Ishikawa (cell line): Measurements from ENCODE around the gene TBC1D30.

ENCODE experiments used
- CEBPB ChIP-seq: IDR thresholded peaks from 2 replicates; pipeline ENCODE4 v1.6.1; 2012
- CREB1 ChIP-seq: IDR thresholded peaks from 2 replicates; pipeline ENCODE4 v1.6.1; 2012; ENCODE audit warnings: low read depth
- EGR1 ChIP-seq: IDR thresholded peaks from 2 replicates; pipeline ENCODE4 v1.6.1; 2012
- EP300 ChIP-seq: IDR thresholded peaks from 2 replicates; pipeline ENCODE4 v1.6.1; 2012; ENCODE audit warnings: borderline replicate concordance
- FOXM1 ChIP-seq: IDR thresholded peaks from 2 replicates; pipeline ENCODE4 v1.6.1; 2012; ENCODE audit warnings: low read depth, borderline replicate concordance
- NFIC ChIP-seq: IDR thresholded peaks from 2 replicates; pipeline ENCODE4 v1.6.1; 2012
- RAD21 ChIP-seq: IDR thresholded peaks from 2 replicates; pipeline ENCODE4 v1.6.1; 2012; ENCODE audit warnings: low read depth
- REST ChIP-seq: IDR thresholded peaks from 2 replicates; pipeline ENCODE4 v1.6.1; 2012; ENCODE audit warnings: low read depth, mild to moderate bottlenecking
- TAF1 ChIP-seq: IDR thresholded peaks from 2 replicates; pipeline ENCODE4 v1.6.1; 2012; ENCODE audit warnings: low read depth, mild to moderate bottlenecking
- TCF12 ChIP-seq: IDR thresholded peaks from 2 replicates; pipeline ENCODE4 v1.6.1; 2012; ENCODE audit warnings: low read depth
- TEAD4 ChIP-seq: IDR thresholded peaks from 2 replicates; pipeline ENCODE4 v1.6.1; 2012
- YY1 ChIP-seq: IDR thresholded peaks from 2 replicates; pipeline ENCODE4 v1.6.1; 2012; ENCODE audit warnings: low read depth
- ZBTB7A ChIP-seq: IDR thresholded peaks from 2 replicates; pipeline ENCODE4 v1.6.1; 2012; ENCODE audit warnings: low read depth
- TF ChIP-seq, protein P1 (sequence below): IDR thresholded peaks from 2 replicates; pipeline ENCODE4 v1.6.1; 2012
- TF ChIP-seq, protein P2 (sequence below): IDR thresholded peaks from 2 replicates; pipeline ENCODE4 v1.6.1; 2012

TBC1D30 gene

DNA sequence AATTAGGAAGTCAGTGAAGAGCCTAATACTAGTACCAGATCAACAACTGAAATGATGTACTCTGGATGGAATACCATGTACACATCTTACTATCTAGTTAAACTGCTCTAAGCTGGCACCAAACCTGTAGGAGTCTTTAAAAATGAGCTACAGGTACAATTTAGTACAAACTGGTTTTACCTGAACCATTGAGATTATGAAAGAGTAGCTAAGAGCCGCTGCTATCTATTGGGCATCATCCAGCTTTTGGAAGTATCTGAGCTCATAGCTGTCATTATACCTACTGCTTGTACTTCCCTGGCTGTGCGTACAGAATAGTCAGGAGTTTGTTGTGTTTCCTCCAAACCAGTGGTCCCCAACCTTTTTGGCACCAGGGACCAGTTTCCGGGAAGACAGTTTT lies 12.4 kb downstream of the TBC1D30 start:
- TF ChIP-seq ZBTB7A (no peak), CEBPB (no peak), EGR1 (no peak), CREB1 (no peak), FOXM1 (no peak), RAD21 (no peak), REST (no peak), TEAD4 (no peak), NFIC (no peak), YY1 (no peak), TCF12 (no peak), TAF1 (no peak), EP300 (no peak)
- TF ChIP-seq, protein P1, sequence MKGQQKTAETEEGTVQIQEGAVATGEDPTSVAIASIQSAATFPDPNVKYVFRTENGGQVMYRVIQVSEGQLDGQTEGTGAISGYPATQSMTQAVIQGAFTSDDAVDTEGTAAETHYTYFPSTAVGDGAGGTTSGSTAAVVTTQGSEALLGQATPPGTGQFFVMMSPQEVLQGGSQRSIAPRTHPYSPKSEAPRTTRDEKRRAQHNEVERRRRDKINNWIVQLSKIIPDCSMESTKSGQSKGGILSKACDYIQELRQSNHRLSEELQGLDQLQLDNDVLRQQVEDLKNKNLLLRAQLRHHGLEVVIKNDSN, result no peak
- TF ChIP-seq, protein P2, sequence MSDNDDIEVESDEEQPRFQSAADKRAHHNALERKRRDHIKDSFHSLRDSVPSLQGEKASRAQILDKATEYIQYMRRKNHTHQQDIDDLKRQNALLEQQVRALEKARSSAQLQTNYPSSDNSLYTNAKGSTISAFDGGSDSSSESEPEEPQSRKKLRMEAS, result no peak

DNA sequence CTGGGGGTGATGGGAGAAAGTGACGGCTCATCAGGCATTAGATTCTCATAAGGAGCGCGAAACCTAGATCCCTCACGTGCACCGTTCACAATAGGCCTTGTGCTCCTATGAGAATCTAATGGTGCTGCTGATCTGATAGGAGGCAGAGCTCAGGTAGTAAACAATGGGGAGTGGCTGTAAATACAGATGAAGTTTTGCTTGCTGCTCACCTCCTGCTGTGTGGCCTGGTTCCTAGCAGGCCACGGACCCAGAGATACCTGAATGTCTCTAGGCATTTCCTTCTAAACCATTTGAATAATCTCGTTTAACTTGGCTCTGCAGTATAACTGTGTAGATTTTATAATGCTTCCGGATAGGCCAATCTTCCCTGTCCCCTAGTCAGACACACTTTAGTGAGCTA lies 13.0 kb downstream of the TBC1D30 start:
- TF ChIP-seq REST (no peak), ZBTB7A (no peak), YY1 (no peak), EGR1 (no peak), EP300 (no peak)

DNA sequence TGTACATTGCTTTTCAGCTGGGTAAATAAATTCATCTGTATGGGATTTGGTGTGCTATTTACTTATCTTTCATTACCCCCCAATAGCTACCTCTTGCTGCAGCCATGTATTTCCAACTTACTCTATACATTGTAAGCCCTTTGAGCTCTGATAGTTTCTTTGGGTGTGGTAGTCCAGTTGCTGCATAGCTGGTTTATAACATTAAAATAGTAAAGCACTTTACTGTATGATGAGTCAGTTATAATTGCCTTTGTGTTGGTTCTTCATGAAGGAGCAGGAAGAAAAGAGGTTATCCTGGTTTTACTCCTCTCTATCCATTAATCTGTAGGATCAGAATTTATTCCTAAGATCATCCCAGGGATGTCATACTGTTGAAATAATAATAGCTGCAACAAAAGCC lies 15.7 kb downstream of the TBC1D30 start:
- TF ChIP-seq CREB1, result no peak
- TF ChIP-seq YY1, result no peak
- TF ChIP-seq CEBPB, result no peak
- TF ChIP-seq, protein P1, result no peak
- TF ChIP-seq, protein P2, result no peak
- TF ChIP-seq TCF12, result no peak
- no peak for TF ChIP-seq FOXM1
- no peak for TF ChIP-seq ZBTB7A
- TF ChIP-seq EP300, result no peak
- TF ChIP-seq NFIC, result no peak
- no peak for TF ChIP-seq EGR1
- TF ChIP-seq REST, result no peak
- no peak for TF ChIP-seq TAF1
- TF ChIP-seq RAD21, result no peak
- TF ChIP-seq TEAD4, result no peak

GRCh38 chr12:64840949-64841717 lies 16.7 kb downstream of the TBC1D30 start:
- no peak for TF ChIP-seq TAF1
